Hepatocyte (in vitro differentiated cells): ENCODE results near the gene SMNDC1. TPM values are rescaled to one million over a fixed set of nuclear protein-coding genes. Genes with fewer than 3 reads are reported as not detected.

Experiments
- DNase-seq: peaks from one replicate; pipeline ENCODE4 v3.0.0-alpha.2; 2016; ENCODE audit warnings: low spot score
- H2AFZ ChIP-seq: fragments of 200-600 bp; sonication (generic); 2 replicates; pipeline ENCODE4 v1.6.0; 2016; ENCODE audit warnings: antibody characterized with exemption, mild to moderate bottlenecking
- H3K27ac ChIP-seq: fragments of 200-600 bp; sonication (generic); 2 replicates; pipeline ENCODE4 v1.5.1; 2016; ENCODE audit warnings: mild to moderate bottlenecking
- H3K27me3 ChIP-seq: fragments of 200-600 bp; sonication (generic); 2 replicates; pipeline ENCODE4 v1.6.1; 2016
- H3K36me3 ChIP-seq: fragments of 200-600 bp; sonication (generic); replicated peaks from 2 replicates; pipeline ENCODE4 v1.5.1; 2016; ENCODE audit warnings: low read depth; ENCODE audit not compliant: insufficient read depth
- H3K4me1 ChIP-seq: fragments of 200-600 bp; sonication (generic); 2 replicates; pipeline ENCODE4 v1.5.1; 2016; ENCODE audit warnings: mild to moderate bottlenecking, moderate library complexity; ENCODE audit not compliant: insufficient read depth
- H3K4me2 ChIP-seq: fragments of 200-600 bp; sonication (generic); 2 replicates; pipeline ENCODE4 v1.6.0; 2016
- H3K4me3 ChIP-seq: fragments of 200-600 bp; sonication (generic); 2 replicates; pipeline ENCODE4 v1.5.1; 2016; ENCODE audit warnings: mild to moderate bottlenecking
- H3K79me2 ChIP-seq: fragments of 200-600 bp; sonication (generic); 2 replicates; pipeline ENCODE4 v1.6.0; 2017; ENCODE audit warnings: mild to moderate bottlenecking
- H3K9me2 ChIP-seq: fragments of 200-600 bp; sonication (generic); replicated peaks from 2 replicates; pipeline ENCODE4 v1.6.0; 2017; ENCODE audit warnings: mild to moderate bottlenecking; ENCODE audit not compliant: insufficient read depth
- H3K9me3 ChIP-seq: fragments of 200-600 bp; sonication (generic); 2 replicates; pipeline ENCODE4 v1.5.1; 2016; ENCODE audit warnings: low read depth, mild to moderate bottlenecking
- H4K20me1 ChIP-seq: fragments of 200-600 bp; sonication (generic); 2 replicates; pipeline ENCODE4 v1.6.0; 2016; ENCODE audit warnings: mild to moderate bottlenecking; ENCODE audit not compliant: insufficient read depth, poor library complexity, severe bottlenecking
- CTCF ChIP-seq: fragments of 200-600 bp; sonication (generic); IDR thresholded peaks from 2 replicates; pipeline ENCODE4 v1.5.1; 2016; ENCODE audit warnings: antibody characterized with exemption, mild to moderate bottlenecking; ENCODE audit not compliant: poor library complexity
- EZH2 ChIP-seq: fragments of 200-600 bp; sonication (generic); IDR thresholded peaks from 2 replicates; pipeline ENCODE4 v1.6.1; 2016; ENCODE audit warnings: antibody characterized with exemption, mild to moderate bottlenecking, borderline replicate concordance
- EZH2phosphoT487 ChIP-seq: fragments of 200-600 bp; sonication (generic); IDR thresholded peaks from one replicate; pipeline ENCODE4 v1.6.1; 2018; ENCODE audit warnings: antibody characterized with exemption, mild to moderate bottlenecking, low read depth, moderate library complexity; ENCODE audit not compliant: unreplicated experiment, severe bottlenecking
- WGBS: methylation state at CpG from one replicate; pipeline ENCODE4 v1.1.6; 2016; ENCODE audit warnings: low lambda C conversion rate; ENCODE audit errors: missing lambda C conversion rate; 5-methylcytosine and 5-hydroxymethylcytosine counted together
- polyA plus RNA-seq: library from polyadenylated mRNA; unstranded; fragments of >200 nt; fragmentation: Nextera tagmentation; extraction: Ambion mirVana; gene quantifications from 2 replicates; pipeline ENCODE4 v1.2.1, GENCODE V29; 2016
- total RNA-seq: library from RNA; depleted of rRNA; stranded (reverse); fragments of >200 nt; gene quantifications from 2 replicates; pipeline ENCODE4 v1.2.3, GENCODE V29; 2014

The SMNDC1 gene
- total and polyA plus RNA-seq, 2 experiments from 2014 or later: 13.6 to 14.3 TPM

- Histone ChIP-seq H3K4me3 (no peak overlapping the region), H3K9me2 (no peaks in the 10 kb centered on the region), H2AFZ (no peak overlapping the region), H3K36me3 (no peaks in the 10 kb centered on the region), H3K27ac (no peak overlapping the region), H3K79me2 (no peaks in the 10 kb centered on the region), H3K27me3 (no peaks in the 10 kb centered on the region), H3K9me3 (no peaks in the 10 kb centered on the region), H3K4me2 (no peak overlapping the region), H4K20me1 (no peaks in the 10 kb centered on the region), H3K4me1 (no peaks in the 10 kb centered on the region)
- DNase-seq: no peak
- 61% methylated on average over 2 of the region's 2 CpGs for WGBS
- TF ChIP-seq CTCF: no peak
- TF ChIP-seq EZH2: no peak
- TF ChIP-seq EZH2phosphoT487: no peak
Observed at GRCh38 chr10:110352930-110353243, 48.2 kb upstream of the SMNDC1 start.

- 93% methylated on average over 2 of the region's 2 CpGs for WGBS
- H3K79me2 ChIP-seq: no peaks in the 10 kb centered on the region
- H3K36me3 ChIP-seq: no peaks in the 10 kb centered on the region
Observed at GRCh38 chr10:110350812-110351211, 46.1 kb upstream of the SMNDC1 start.

GRCh38 chr10:110349831-110350230, 45.1 kb upstream of the SMNDC1 start:
- Histone ChIP-seq H3K36me3 (no peaks in the 10 kb centered on the region), H3K79me2 (no peaks in the 10 kb centered on the region), H3K27ac (no peak overlapping the region), H3K9me2 (no peaks in the 10 kb centered on the region), H3K4me3 (no peak overlapping the region), H3K27me3 (no peaks in the 10 kb centered on the region), H3K4me1 (no peaks in the 10 kb centered on the region), H4K20me1 (no peaks in the 10 kb centered on the region), H3K4me2 (no peak overlapping the region), H2AFZ (no peak overlapping the region), H3K9me3 (no peaks in the 10 kb centered on the region)
- no peak for DNase-seq
- WGBS: 86% methylated on average over 3 of the region's 3 CpGs
- no peak for TF ChIP-seq CTCF
- no peak for TF ChIP-seq EZH2
- no peak for TF ChIP-seq EZH2phosphoT487

More at GRCh38 chr10:110350812-110351211, 46.1 kb upstream of the SMNDC1 start:
- DNase-seq: no peak
- no peak overlapping the region for H3K4me3 ChIP-seq
- H3K27me3 ChIP-seq: no peaks in the 10 kb centered on the region
- H4K20me1 ChIP-seq: no peaks in the 10 kb centered on the region
- no peaks in the 10 kb centered on the region for H3K9me2 ChIP-seq
- TF ChIP-seq EZH2phosphoT487: no peak
- no peak for TF ChIP-seq CTCF
- TF ChIP-seq EZH2: no peak
- no peak overlapping the region for H3K4me2 ChIP-seq
- no peak overlapping the region for H3K27ac ChIP-seq
- H2AFZ ChIP-seq: no peak overlapping the region
- H3K9me3 ChIP-seq: no peaks in the 10 kb centered on the region
- H3K4me1 ChIP-seq: no peaks in the 10 kb centered on the region

GRCh38 chr10:110349386-110349785, 44.7 kb upstream of the SMNDC1 start:
- H4K20me1 ChIP-seq: no peaks in the 10 kb centered on the region
- H3K27ac ChIP-seq: no peak overlapping the region
- no peak for DNase-seq
- H3K36me3 ChIP-seq: no peaks in the 10 kb centered on the region
- H3K27me3 ChIP-seq: no peaks in the 10 kb centered on the region
- H2AFZ ChIP-seq: no peak overlapping the region
- WGBS: 90% methylated on average over 5 of the region's 5 CpGs
- no peak for TF ChIP-seq EZH2
- no peak for TF ChIP-seq EZH2phosphoT487
- no peak for TF ChIP-seq CTCF
- no peaks in the 10 kb centered on the region for H3K9me3 ChIP-seq
- H3K4me3 ChIP-seq: no peak overlapping the region
- no peaks in the 10 kb centered on the region for H3K79me2 ChIP-seq
- no peaks in the 10 kb centered on the region for H3K9me2 ChIP-seq
- H3K4me1 ChIP-seq: no peaks in the 10 kb centered on the region
- H3K4me2 ChIP-seq: no peak overlapping the region
